Measurements from ENCODE around the gene PI4KA. TPM values are rescaled to one million over a fixed set of nuclear protein-coding genes. Genes with fewer than 3 reads are reported as not detected.

The PI4KA gene
- total RNA-seq, 1 experiment from 2014 or later = 65.8 TPM

GRCh38 chr22:20813056-20813455 lies 45.6 kb downstream of the PI4KA start:
- Histone ChIP-seq H4K5ac (ENCODE audit: insufficient read length, low read depth, low read length) (no peak overlapping the region), H3T11ph (ENCODE audit: low read length) (no peak overlapping the region), H3K4me1 (ENCODE audit: insufficient read depth, low read length) (no peaks in the 10 kb centered on the region), H3K79me1 (ENCODE audit: insufficient read depth, low read depth, low read length, poor library complexity, severe bottlenecking) (no peaks in the 10 kb centered on the region), H3K9me3 (ENCODE audit: control insufficient read depth, low read depth, low read length) (no peaks in the 10 kb centered on the region), H4K20me1 (ENCODE audit: control insufficient read depth, insufficient read depth, insufficient read length) (no peaks in the 10 kb centered on the region), H3K23me2 (ENCODE audit: insufficient read length, low read depth, low read length, poor library complexity, severe bottlenecking) (no peaks in the 10 kb centered on the region), H3K14ac (ENCODE audit: insufficient read depth, low read length) (no peak overlapping the region), H3K79me2 (ENCODE audit: insufficient read depth, low read length) (no peaks in the 10 kb centered on the region), H3K4ac (ENCODE audit: low read depth, low read length) (no peak overlapping the region), H2AK5ac (ENCODE audit: insufficient read length, low read length) (no peak overlapping the region), H3K23ac (ENCODE audit: insufficient read length, low read depth, low read length) (no peak overlapping the region), H2BK120ac (ENCODE audit: low read depth, low read length, poor library complexity, severe bottlenecking) (no peak overlapping the region), H3K27me3 (ENCODE audit: insufficient read depth, low read length) (no peaks in the 10 kb centered on the region), H3K56ac (ENCODE audit: insufficient read length, low read depth, low read length) (no peak overlapping the region), H2AFZ (ENCODE audit: low read length) (no peak overlapping the region), H3K18ac (ENCODE audit: insufficient read length, low read depth, low read length) (no peak overlapping the region), H2BK15ac (ENCODE audit: low read depth, low read length) (no peak overlapping the region), H3K4me2 (ENCODE audit: insufficient read depth, insufficient read length, low read length) (no peak overlapping the region), H3K27ac (ENCODE audit: insufficient read length, low read depth, low read length) (no peak overlapping the region), H4K91ac (ENCODE audit: insufficient read length, low read depth, low read length) (no peak overlapping the region), H2BK12ac (ENCODE audit: insufficient read length, low read depth, low read length) (no peak overlapping the region), H2BK20ac (ENCODE audit: low read depth, low read length, poor library complexity, severe bottlenecking) (no peak overlapping the region), H4K8ac (replicated peaks; ENCODE audit: insufficient read length, low read depth, low read length) (no peak overlapping the region), H3K9ac (ENCODE audit: extremely low read depth, insufficient read length, low read length) (no peak overlapping the region), H2BK5ac (ENCODE audit: insufficient read length, low read length) (no peak overlapping the region)
- no peak for TF ChIP-seq CTCF (conservative IDR thresholded peaks at IDR 0.05)
- Mint-ChIP-seq H3K36me3 (ENCODE audit: insufficient read depth in 1 of 3, low read depth in 3 of 3) (peaks cover 4 to 53% (median 19%) of the 10 kb centered on the region in 3 experiments; a peak in 6 of 7 replicates), H3K27me3 (ENCODE audit: low read depth) (no peaks in the 10 kb centered on the region), H3K4me1 (no peaks in the 10 kb centered on the region), H3K4me3 (no peak overlapping the region), H3K27ac (no peak overlapping the region), H3K9me3 (no peaks in the 10 kb centered on the region)
- DNase-seq = no peak
- no CpG with 5 or more reads among the region's 4 CpGs for WGBS (ENCODE audit: extremely low coverage, insufficient read length, low lambda C conversion rate)
